OCI-LY1 (cell line): Measurements from ENCODE around the gene STAM.
"Not testable (repeated sequence)": the region's sequence is repeated elsewhere in the genome, so short reads cannot be mapped to it uniquely, and the experiment has no call there.

Source experiments
- EZH2 ChIP-seq: fragments of 200-600 bp; sonication (generic), shearing (Covaris generic); IDR thresholded peaks from 2 replicates; pipeline ENCODE4 v1.8.0; 2017; ENCODE audit warnings: borderline replicate concordance, mixed run types, mild to moderate bottlenecking, antibody characterized with exemption, low read length, moderate library complexity, mixed read lengths
- TF ChIP-seq, protein P1 (sequence below): fragments of 200-600 bp; sonication (generic), shearing (Covaris generic); IDR thresholded peaks from 2 replicates; pipeline ENCODE4 v1.5.1; 2017; ENCODE audit warnings: mild to moderate bottlenecking, antibody characterized with exemption, low read length, moderate library complexity, mixed read lengths

DNA sequence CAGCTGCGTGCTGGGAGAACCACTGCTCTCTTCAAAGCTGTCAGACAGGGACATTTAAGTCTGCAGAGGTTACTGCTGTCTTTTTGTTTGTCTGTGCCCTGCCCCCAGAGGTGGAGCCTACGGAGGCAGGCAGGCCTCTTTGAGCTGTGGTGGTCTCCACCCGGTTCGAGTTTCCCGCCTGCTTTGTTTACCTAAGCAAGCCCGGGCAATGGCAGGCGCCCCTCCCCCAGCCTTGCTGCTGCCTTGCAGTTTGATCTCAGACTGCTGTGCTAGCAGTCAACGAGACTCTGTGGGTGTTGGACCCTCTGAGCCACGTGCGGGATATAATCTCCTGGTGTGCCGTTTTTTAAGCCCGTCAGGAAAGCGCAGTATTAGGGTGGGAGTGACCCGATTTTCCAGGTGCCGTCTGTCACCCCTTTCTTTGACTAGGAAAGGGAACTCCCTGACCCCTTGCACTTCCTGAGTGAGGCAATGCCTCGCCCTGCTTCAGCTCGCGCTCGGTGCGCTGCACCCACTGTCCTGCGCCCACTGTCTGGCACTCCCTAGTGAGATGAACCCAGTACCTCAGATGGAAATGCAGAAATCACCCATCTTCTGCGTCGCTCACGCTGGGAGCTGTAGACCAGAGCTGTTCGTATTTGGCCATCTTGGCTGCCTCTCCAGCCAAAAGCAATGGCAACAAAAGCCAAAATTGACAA, 78.5 kb downstream of the STAM start:
- TF ChIP-seq, protein P1, sequence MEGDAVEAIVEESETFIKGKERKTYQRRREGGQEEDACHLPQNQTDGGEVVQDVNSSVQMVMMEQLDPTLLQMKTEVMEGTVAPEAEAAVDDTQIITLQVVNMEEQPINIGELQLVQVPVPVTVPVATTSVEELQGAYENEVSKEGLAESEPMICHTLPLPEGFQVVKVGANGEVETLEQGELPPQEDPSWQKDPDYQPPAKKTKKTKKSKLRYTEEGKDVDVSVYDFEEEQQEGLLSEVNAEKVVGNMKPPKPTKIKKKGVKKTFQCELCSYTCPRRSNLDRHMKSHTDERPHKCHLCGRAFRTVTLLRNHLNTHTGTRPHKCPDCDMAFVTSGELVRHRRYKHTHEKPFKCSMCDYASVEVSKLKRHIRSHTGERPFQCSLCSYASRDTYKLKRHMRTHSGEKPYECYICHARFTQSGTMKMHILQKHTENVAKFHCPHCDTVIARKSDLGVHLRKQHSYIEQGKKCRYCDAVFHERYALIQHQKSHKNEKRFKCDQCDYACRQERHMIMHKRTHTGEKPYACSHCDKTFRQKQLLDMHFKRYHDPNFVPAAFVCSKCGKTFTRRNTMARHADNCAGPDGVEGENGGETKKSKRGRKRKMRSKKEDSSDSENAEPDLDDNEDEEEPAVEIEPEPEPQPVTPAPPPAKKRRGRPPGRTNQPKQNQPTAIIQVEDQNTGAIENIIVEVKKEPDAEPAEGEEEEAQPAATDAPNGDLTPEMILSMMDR = not testable (repeated sequence)
- TF ChIP-seq EZH2 = not testable (repeated sequence)
